A549 treated with CORT108297 at 1 μM for 4 hours (cell line): ENCODE data around the gene NIPA2. TPM values are rescaled to one million over a fixed set of nuclear protein-coding genes. Genes with fewer than 3 reads are reported as not detected.

Source experiments
- total RNA-seq: library from RNA; stranded (reverse); fragments of 200-300 nt; extraction: Qiagen RNA extraction; gene quantifications from 5 replicates; pipeline ENCODE4 v1.2.3, GENCODE V29; 2022

Gene NIPA2
- 110 to 115 TPM (median 111 TPM) in 5 replicates for total RNA-seq

GRCh38 chr15:22838292-22839042 is at the start of gene NIPA2:
NIPA2 (plus strand) TSS chr15:22838666; CDS start chr15:22851732, 13,066 bp downstream.

Other genes starting within 250 kb of the NIPA2 start
- gene NIPA1, start 52.0 kb upstream of the NIPA2 start, total RNA-seq: 21.7 to 27.8 TPM (median 24.3 TPM) in 5 replicates
- 68.3 to 89.3 TPM (median 81.0 TPM) in 5 replicates for gene CYFIP1, start 141.7 kb downstream of the NIPA2 start, total RNA-seq
- gene TUBGCP5, start 200.9 kb downstream of the NIPA2 start, total RNA-seq: 21.1 to 31.0 TPM (median 25.8 TPM) in 5 replicates